Type B pancreatic cell (in vitro differentiated cells): ENCODE measurements around the gene DNAJB4. TPM values are rescaled to one million over a fixed set of nuclear protein-coding genes. Genes with fewer than 3 reads are reported as not detected.

ENCODE experiments used
- DNase-seq: peaks from one replicate; pipeline ENCODE4 v3.0.0; 2021; ENCODE audit warnings: mixed read lengths; ENCODE audit not compliant: unreplicated experiment; ENCODE audit errors: extremely low spot score
- H3K27ac Mint-ChIP-seq: 2 replicates; pipeline ENCODE4 v1.8.0; 2021; ENCODE audit warnings: mild to moderate bottlenecking, mixed read lengths
- H3K27me3 Mint-ChIP-seq: 2 replicates; pipeline ENCODE4 v1.8.0; 2021; ENCODE audit warnings: mixed read lengths
- H3K36me3 Mint-ChIP-seq: 2 replicates; pipeline ENCODE4 v1.8.0; 2021; ENCODE audit warnings: mixed read lengths
- H3K4me1 Mint-ChIP-seq: one replicate; pipeline ENCODE4 v1.8.0; 2021; ENCODE audit warnings: mixed read lengths; ENCODE audit not compliant: unreplicated experiment
- H3K4me3 Mint-ChIP-seq: 2 replicates; pipeline ENCODE4 v1.8.0; 2021; ENCODE audit warnings: mild to moderate bottlenecking, mixed read lengths
- H3K9me3 Mint-ChIP-seq: 2 replicates; pipeline ENCODE4 v1.8.0; 2021; ENCODE audit warnings: mixed read lengths
- CTCF ChIP-seq: fragments of 200-600 bp; sonication (generic); conservative IDR thresholded peaks from 2 replicates; pipeline ENCODE4 v1.5.0; 2021; ENCODE audit warnings: antibody characterized with exemption, mild to moderate bottlenecking
- total RNA-seq: library from RNA; stranded (reverse); gene quantifications from 2 replicates; pipeline ENCODE4 v1.2.1, GENCODE V29; 2021; ENCODE audit warnings: low replicate concordance

The DNAJB4 gene
- total RNA-seq, 1 donor from 2014 or later, result 27.7 TPM

GRCh38 chr1:78033797-78034172 is 29.0 kb downstream of the DNAJB4 start:
- no peak for DNase-seq
- H3K4me1 Mint-ChIP-seq, result no peaks in the 10 kb centered on the region
- H3K4me3 Mint-ChIP-seq, result no peak overlapping the region
- H3K27ac Mint-ChIP-seq, result no peak overlapping the region
- TF ChIP-seq CTCF, result no peak
- H3K36me3 Mint-ChIP-seq, result no peaks in the 10 kb centered on the region
- no peaks in the 10 kb centered on the region for H3K27me3 Mint-ChIP-seq
- H3K9me3 Mint-ChIP-seq, result no peaks in the 10 kb centered on the region

GRCh38 chr1:78035121-78035520 is 30.4 kb downstream of the DNAJB4 start:
- no peak for TF ChIP-seq CTCF
- Mint-ChIP-seq H3K4me1 (no peaks in the 10 kb centered on the region), H3K4me3 (no peak overlapping the region), H3K36me3 (no peaks in the 10 kb centered on the region), H3K27me3 (peaks cover 2% of the 10 kb centered on the region), H3K9me3 (no peaks in the 10 kb centered on the region), H3K27ac (no peak overlapping the region)
- no peak for DNase-seq

- no peak overlapping the region for H3K27ac Mint-ChIP-seq
- DNase-seq, result no peak
- H3K4me3 Mint-ChIP-seq, result no peak overlapping the region
- no peaks in the 10 kb centered on the region for H3K9me3 Mint-ChIP-seq
- H3K27me3 Mint-ChIP-seq, result peaks cover 2% of the 10 kb centered on the region
- TF ChIP-seq CTCF, result no peak
- H3K36me3 Mint-ChIP-seq, result no peaks in the 10 kb centered on the region
- H3K4me1 Mint-ChIP-seq, result no peaks in the 10 kb centered on the region
Measured at GRCh38 chr1:78036450-78036849, 31.7 kb downstream of the DNAJB4 start.

- no peaks in the 10 kb centered on the region for H3K9me3 Mint-ChIP-seq
- no peak overlapping the region for H3K27ac Mint-ChIP-seq
- H3K36me3 Mint-ChIP-seq, result no peaks in the 10 kb centered on the region
- H3K27me3 Mint-ChIP-seq, result peaks cover 8% of the 10 kb centered on the region
- no peak overlapping the region for H3K4me3 Mint-ChIP-seq
- no peak for TF ChIP-seq CTCF
- H3K4me1 Mint-ChIP-seq, result no peaks in the 10 kb centered on the region
- DNase-seq, result no peak
Measured at GRCh38 chr1:78038071-78038470, 33.3 kb downstream of the DNAJB4 start.

GRCh38 chr1:78038491-78038939 is 33.8 kb downstream of the DNAJB4 start:
- no peak overlapping the region for H3K27ac Mint-ChIP-seq
- TF ChIP-seq CTCF, result no peak
- DNase-seq, result no peak
- H3K36me3 Mint-ChIP-seq, result no peaks in the 10 kb centered on the region
- H3K4me3 Mint-ChIP-seq, result no peak overlapping the region
- H3K9me3 Mint-ChIP-seq, result no peaks in the 10 kb centered on the region
- H3K27me3 Mint-ChIP-seq, result peaks cover 12% of the 10 kb centered on the region
- no peaks in the 10 kb centered on the region for H3K4me1 Mint-ChIP-seq

- no peak overlapping the region for H3K4me3 Mint-ChIP-seq
- no peak for TF ChIP-seq CTCF
- no peaks in the 10 kb centered on the region for H3K9me3 Mint-ChIP-seq
- no peaks in the 10 kb centered on the region for H3K36me3 Mint-ChIP-seq
- no peaks in the 10 kb centered on the region for H3K4me1 Mint-ChIP-seq
- DNase-seq, result no peak
- H3K27ac Mint-ChIP-seq, result no peak overlapping the region
- peaks cover 31% of the 10 kb centered on the region for H3K27me3 Mint-ChIP-seq
Measured at GRCh38 chr1:78040484-78041089, 35.8 kb downstream of the DNAJB4 start.
